SK-N-SH treated with all-trans-retinoic acid at 6 μM for 48 hours (cell line): ENCODE measurements around the gene CCDC17.
A peak's percentile ranks its signal among the peaks of the same experiment; 100 is the strongest.

Experiments
- ATAC-seq: fragments of 200-7000 bp; cut with Tn5 transposase; 3 replicates; pipeline ENCODE4 v1.9.1; 2020; ENCODE audit warnings: mild to moderate bottlenecking, moderate library complexity
- ARNTL ChIP-seq: fragments of 450-650 bp; formaldehyde crosslinking; IDR thresholded peaks from 2 replicates; pipeline ENCODE4 v1.5.0; 2020; ENCODE audit warnings: low read depth, mild to moderate bottlenecking, moderate library complexity, borderline replicate concordance
- CSDC2 ChIP-seq: fragments of 250-450 bp; sonication (Bioruptor Pico); IDR thresholded peaks from 2 replicates; pipeline ENCODE4 v1.5.0; 2020; ENCODE audit warnings: mild to moderate bottlenecking, moderate library complexity
- ESRRG ChIP-seq: fragments of 250-450 bp; sonication (Bioruptor Pico); IDR thresholded peaks from 2 replicates; pipeline ENCODE4 v1.6.1; 2021; ENCODE audit warnings: mild to moderate bottlenecking
- GLIS3 ChIP-seq: fragments of 250-450 bp; sonication (Bioruptor Pico); IDR thresholded peaks from 2 replicates; pipeline ENCODE4 v1.5.0; 2020; ENCODE audit warnings: mild to moderate bottlenecking, moderate library complexity
- ISL1 ChIP-seq: fragments of 250-450 bp; sonication (Bioruptor Pico); IDR thresholded peaks from 2 replicates; pipeline ENCODE4 v2.1.2; 2022; ENCODE audit warnings: mild to moderate bottlenecking, moderate library complexity
- OSR1 ChIP-seq: fragments of 250-450 bp; sonication (Bioruptor Pico); IDR thresholded peaks from 2 replicates; pipeline ENCODE4 v1.8.0; 2022; ENCODE audit warnings: moderate library complexity, mild to moderate bottlenecking, inconsistent platforms
- PPARA ChIP-seq: fragments of 250-450 bp; sonication (Bioruptor Pico); IDR thresholded peaks from 2 replicates; pipeline ENCODE4 v1.5.0; 2020; ENCODE audit warnings: mild to moderate bottlenecking, borderline replicate concordance
- RARB ChIP-seq: fragments of 250-450 bp; sonication (Bioruptor Pico); IDR thresholded peaks from 2 replicates; pipeline ENCODE4 v1.8.0; 2021; ENCODE audit warnings: mild to moderate bottlenecking, moderate library complexity
- SNAI2 ChIP-seq: fragments of 250-450 bp; sonication (Bioruptor Pico); IDR thresholded peaks from 2 replicates; pipeline ENCODE4 v1.5.0; 2020; ENCODE audit warnings: mild to moderate bottlenecking, moderate library complexity
- TCF4 ChIP-seq: fragments of 250-450 bp; sonication (Bioruptor Pico); IDR thresholded peaks from 2 replicates; pipeline ENCODE4 v1.8.0; 2021; ENCODE audit warnings: mild to moderate bottlenecking, moderate library complexity, borderline replicate concordance
- TOX ChIP-seq: fragments of 250-450 bp; sonication (Bioruptor Pico); IDR thresholded peaks from 2 replicates; pipeline ENCODE4 v1.8.0; 2021; ENCODE audit warnings: mild to moderate bottlenecking, moderate library complexity, borderline replicate concordance
- ZC3H10 ChIP-seq: fragments of 250-450 bp; sonication (Bioruptor Pico); IDR thresholded peaks from 2 replicates; pipeline ENCODE4 v1.5.1; 2021; ENCODE audit warnings: mild to moderate bottlenecking, moderate library complexity
- ZFP3 ChIP-seq: fragments of 250-450 bp; sonication (Bioruptor Pico); IDR thresholded peaks from 2 replicates; pipeline ENCODE4 v1.5.0; 2020; ENCODE audit warnings: mild to moderate bottlenecking, moderate library complexity
- ZFP30 ChIP-seq: fragments of 450-650 bp; formaldehyde crosslinking; IDR thresholded peaks from 2 replicates; pipeline ENCODE4 v1.5.0; 2022; ENCODE audit warnings: mild to moderate bottlenecking, moderate library complexity
- ZNF565 ChIP-seq: fragments of 450-650 bp; formaldehyde crosslinking; conservative IDR thresholded peaks from 2 replicates; pipeline ENCODE4 v1.5.0; 2020; ENCODE audit warnings: low read depth, mild to moderate bottlenecking, moderate library complexity
- ZNF8 ChIP-seq: fragments of 450-650 bp; formaldehyde crosslinking; IDR thresholded peaks from 2 replicates; pipeline ENCODE4 v1.5.0; 2020; ENCODE audit warnings: mild to moderate bottlenecking, moderate library complexity
- TF ChIP-seq, protein P1 (sequence below): fragments of 250-450 bp; sonication (Bioruptor Pico); IDR thresholded peaks from 2 replicates; pipeline ENCODE4 v1.5.1; 2021; ENCODE audit warnings: mild to moderate bottlenecking, moderate library complexity
- TF ChIP-seq, protein P2 (sequence below): fragments of 250-450 bp; sonication (Bioruptor Pico); IDR thresholded peaks from 2 replicates; pipeline ENCODE4 v1.8.0; 2020; ENCODE audit warnings: mild to moderate bottlenecking, moderate library complexity, borderline replicate concordance
- TF ChIP-seq, protein P3 (sequence below): fragments of 250-450 bp; sonication (Bioruptor Pico); IDR thresholded peaks from 2 replicates; pipeline ENCODE4 v1.5.0; 2020; ENCODE audit warnings: mild to moderate bottlenecking, moderate library complexity
- TF ChIP-seq, protein P4 (sequence below): fragments of 250-450 bp; sonication (Bioruptor Pico); IDR thresholded peaks from 2 replicates; pipeline ENCODE4 v1.8.0; 2021; ENCODE audit warnings: low read depth, mild to moderate bottlenecking, moderate library complexity, borderline replicate concordance
- TF ChIP-seq, protein P5 (sequence below): fragments of 250-450 bp; sonication (Bioruptor Pico); IDR thresholded peaks from 2 replicates; pipeline ENCODE4 v1.5.1; 2020; ENCODE audit warnings: low read depth, mild to moderate bottlenecking, moderate library complexity

Gene CCDC17

DNA sequence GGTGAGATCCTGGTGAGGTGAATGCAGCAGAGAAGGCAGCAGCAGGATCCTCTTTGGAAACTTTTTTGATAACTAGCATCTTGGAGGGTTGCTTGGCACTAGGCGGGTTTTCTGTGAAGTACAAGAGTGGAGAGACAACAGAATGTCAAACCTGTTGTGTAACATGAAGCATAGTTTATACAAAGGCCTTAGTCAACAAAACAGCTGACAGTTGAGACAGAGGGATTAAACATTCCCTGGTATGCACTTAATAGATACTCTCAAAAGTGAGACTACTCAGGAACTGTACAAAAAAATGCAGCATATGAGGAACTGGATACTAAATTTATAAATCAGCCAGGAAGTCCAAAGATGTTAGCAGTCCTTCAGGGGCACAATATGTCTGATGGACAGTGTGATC is 16.4 kb upstream of the CCDC17 start:
- no peak for ATAC-seq
- TF ChIP-seq ZFP30 (CRISPR knock-in tag): no peak
- TF ChIP-seq TCF4 (CRISPR knock-in tag): no peak
- TF ChIP-seq, protein P1, sequence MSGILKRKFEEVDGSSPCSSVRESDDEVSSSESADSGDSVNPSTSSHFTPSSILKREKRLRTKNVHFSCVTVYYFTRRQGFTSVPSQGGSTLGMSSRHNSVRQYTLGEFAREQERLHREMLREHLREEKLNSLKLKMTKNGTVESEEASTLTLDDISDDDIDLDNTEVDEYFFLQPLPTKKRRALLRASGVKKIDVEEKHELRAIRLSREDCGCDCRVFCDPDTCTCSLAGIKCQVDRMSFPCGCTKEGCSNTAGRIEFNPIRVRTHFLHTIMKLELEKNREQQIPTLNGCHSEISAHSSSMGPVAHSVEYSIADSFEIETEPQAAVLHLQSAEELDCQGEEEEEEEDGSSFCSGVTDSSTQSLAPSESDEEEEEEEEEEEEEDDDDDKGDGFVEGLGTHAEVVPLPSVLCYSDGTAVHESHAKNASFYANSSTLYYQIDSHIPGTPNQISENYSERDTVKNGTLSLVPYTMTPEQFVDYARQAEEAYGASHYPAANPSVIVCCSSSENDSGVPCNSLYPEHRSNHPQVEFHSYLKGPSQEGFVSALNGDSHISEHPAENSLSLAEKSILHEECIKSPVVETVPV (CRISPR knock-in tag): no peak
- TF ChIP-seq, protein P2, sequence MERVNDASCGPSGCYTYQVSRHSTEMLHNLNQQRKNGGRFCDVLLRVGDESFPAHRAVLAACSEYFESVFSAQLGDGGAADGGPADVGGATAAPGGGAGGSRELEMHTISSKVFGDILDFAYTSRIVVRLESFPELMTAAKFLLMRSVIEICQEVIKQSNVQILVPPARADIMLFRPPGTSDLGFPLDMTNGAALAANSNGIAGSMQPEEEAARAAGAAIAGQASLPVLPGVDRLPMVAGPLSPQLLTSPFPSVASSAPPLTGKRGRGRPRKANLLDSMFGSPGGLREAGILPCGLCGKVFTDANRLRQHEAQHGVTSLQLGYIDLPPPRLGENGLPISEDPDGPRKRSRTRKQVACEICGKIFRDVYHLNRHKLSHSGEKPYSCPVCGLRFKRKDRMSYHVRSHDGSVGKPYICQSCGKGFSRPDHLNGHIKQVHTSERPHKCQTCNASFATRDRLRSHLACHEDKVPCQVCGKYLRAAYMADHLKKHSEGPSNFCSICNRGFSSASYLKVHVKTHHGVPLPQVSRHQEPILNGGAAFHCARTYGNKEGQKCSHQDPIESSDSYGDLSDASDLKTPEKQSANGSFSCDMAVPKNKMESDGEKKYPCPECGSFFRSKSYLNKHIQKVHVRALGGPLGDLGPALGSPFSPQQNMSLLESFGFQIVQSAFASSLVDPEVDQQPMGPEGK: no peak
- no peak for TF ChIP-seq GLIS3
- TF ChIP-seq RARB (CRISPR knock-in tag): no peak
- no peak for TF ChIP-seq ZNF565 (CRISPR knock-in tag)
- TF ChIP-seq TOX: no peak

DNA sequence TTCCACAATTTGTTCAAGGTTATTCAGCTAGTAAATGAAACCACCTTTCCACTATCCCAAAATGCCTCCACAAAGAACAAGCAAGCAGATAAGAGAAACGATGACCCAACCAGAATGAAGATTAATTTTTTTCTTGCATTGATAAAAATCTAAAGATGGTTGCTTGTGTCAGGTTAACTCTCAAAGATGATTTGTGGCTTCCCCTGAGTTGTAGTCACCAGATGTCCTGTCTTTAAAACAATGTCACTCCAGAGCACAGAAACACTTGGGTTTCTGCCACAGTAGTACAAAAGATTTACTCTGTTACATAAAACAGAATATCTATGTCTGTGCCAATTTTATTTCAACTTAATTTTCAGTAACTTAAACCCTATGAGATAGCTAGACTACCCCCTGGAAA is 11.4 kb upstream of the CCDC17 start:
- peak; percentile 59 for ATAC-seq
- TF ChIP-seq ZC3H10 (CRISPR knock-in tag) (no peak), SNAI2 (no peak), ZNF8 (CRISPR knock-in tag) (no peak), CSDC2 (CRISPR knock-in tag) (no peak), ZFP30 (CRISPR knock-in tag) (no peak), ZFP3 (no peak), TOX (no peak), ARNTL (CRISPR knock-in tag) (no peak), OSR1 (CRISPR knock-in tag) (no peak), RARB (CRISPR knock-in tag) (no peak), ISL1 (CRISPR knock-in tag) (peak; percentile 62), GLIS3 (no peak), TCF4 (CRISPR knock-in tag) (peak; percentile 50), PPARA (no peak), ESRRG (CRISPR knock-in tag) (no peak)
- TF ChIP-seq, protein P3, sequence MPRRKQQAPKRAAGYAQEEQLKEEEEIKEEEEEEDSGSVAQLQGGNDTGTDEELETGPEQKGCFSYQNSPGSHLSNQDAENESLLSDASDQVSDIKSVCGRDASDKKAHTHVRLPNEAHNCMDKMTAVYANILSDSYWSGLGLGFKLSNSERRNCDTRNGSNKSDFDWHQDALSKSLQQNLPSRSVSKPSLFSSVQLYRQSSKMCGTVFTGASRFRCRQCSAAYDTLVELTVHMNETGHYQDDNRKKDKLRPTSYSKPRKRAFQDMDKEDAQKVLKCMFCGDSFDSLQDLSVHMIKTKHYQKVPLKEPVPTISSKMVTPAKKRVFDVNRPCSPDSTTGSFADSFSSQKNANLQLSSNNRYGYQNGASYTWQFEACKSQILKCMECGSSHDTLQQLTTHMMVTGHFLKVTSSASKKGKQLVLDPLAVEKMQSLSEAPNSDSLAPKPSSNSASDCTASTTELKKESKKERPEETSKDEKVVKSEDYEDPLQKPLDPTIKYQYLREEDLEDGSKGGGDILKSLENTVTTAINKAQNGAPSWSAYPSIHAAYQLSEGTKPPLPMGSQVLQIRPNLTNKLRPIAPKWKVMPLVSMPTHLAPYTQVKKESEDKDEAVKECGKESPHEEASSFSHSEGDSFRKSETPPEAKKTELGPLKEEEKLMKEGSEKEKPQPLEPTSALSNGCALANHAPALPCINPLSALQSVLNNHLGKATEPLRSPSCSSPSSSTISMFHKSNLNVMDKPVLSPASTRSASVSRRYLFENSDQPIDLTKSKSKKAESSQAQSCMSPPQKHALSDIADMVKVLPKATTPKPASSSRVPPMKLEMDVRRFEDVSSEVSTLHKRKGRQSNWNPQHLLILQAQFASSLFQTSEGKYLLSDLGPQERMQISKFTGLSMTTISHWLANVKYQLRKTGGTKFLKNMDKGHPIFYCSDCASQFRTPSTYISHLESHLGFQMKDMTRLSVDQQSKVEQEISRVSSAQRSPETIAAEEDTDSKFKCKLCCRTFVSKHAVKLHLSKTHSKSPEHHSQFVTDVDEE (CRISPR knock-in tag): 0 out of 2 replicates have a peak, but pooled peaks have one; percentile 58
- TF ChIP-seq, protein P4, sequence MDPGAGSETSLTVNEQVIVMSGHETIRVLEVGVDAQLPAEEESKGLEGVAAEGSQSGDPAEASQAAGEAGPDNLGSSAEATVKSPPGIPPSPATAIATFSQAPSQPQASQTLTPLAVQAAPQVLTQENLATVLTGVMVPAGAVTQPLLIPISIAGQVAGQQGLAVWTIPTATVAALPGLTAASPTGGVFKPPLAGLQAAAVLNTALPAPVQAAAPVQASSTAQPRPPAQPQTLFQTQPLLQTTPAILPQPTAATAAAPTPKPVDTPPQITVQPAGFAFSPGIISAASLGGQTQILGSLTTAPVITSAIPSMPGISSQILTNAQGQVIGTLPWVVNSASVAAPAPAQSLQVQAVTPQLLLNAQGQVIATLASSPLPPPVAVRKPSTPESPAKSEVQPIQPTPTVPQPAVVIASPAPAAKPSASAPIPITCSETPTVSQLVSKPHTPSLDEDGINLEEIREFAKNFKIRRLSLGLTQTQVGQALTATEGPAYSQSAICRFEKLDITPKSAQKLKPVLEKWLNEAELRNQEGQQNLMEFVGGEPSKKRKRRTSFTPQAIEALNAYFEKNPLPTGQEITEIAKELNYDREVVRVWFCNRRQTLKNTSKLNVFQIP (CRISPR knock-in tag): no peak
- TF ChIP-seq, protein P2: no peak

DNA sequence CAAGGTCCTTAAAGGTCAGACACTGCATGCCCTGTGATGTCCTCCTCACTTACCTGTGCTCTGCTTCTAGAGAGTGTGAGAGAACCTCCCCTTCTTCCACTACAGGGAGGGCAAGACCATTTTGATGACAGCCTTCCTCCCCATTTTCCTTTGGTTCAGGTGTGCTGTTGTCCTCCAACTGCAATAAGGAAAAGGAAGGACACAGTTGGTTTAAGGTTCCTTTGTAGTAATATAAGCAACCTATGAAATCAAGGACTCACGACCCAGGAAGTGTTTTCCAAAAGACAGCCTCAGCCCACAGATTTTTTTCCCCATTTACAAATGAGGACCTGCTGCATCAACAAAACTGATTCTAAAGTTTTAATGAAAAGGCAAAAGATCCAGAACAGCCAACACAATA is 6.6 kb upstream of the CCDC17 start:
- TF ChIP-seq ZNF8 (CRISPR knock-in tag) (no peak), ZFP30 (CRISPR knock-in tag) (no peak)
- TF ChIP-seq, protein P5, sequence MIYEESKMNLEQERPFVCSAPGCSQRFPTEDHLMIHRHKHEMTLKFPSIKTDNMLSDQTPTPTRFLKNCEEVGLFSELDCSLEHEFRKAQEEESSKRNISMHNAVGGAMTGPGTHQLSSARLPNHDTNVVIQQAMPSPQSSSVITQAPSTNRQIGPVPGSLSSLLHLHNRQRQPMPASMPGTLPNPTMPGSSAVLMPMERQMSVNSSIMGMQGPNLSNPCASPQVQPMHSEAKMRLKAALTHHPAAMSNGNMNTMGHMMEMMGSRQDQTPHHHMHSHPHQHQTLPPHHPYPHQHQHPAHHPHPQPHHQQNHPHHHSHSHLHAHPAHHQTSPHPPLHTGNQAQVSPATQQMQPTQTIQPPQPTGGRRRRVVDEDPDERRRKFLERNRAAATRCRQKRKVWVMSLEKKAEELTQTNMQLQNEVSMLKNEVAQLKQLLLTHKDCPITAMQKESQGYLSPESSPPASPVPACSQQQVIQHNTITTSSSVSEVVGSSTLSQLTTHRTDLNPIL: no peak
- no peak for ATAC-seq
